ENCODE data around the gene IFIT3. TPM values are rescaled to one million over a fixed set of nuclear protein-coding genes. Genes with fewer than 3 reads are reported as not detected.

IFIT3 gene
- total RNA-seq, 2 donors from 2014 or later = 2.3 to 3.9 TPM

DNA sequence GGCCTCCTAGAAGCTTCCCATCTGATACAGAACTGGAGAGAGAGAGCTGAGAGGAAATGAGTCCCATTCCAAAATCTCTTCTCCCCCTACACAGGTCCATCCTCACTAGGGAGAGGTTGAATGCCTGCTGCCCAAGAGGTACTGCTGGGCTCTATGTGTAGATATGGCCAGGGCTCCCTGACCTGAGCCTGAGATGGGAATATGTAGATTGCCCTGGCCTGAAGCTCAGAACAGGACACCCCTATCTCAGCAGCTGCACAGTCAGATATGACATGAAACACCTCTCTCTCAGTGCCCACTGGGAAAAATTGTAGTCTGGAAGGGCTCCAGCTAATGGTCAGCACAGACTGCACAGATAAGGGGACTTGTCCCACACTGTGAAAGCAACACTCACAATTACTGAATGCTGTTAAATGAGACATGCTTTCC is 46.9 kb downstream of the IFIT3 start:
- ATAC-seq (peak; percentile 3), DNase-seq (peak; percentile 25 to 44 (median 37))
- Histone ChIP-seq H3K4me1 (peaks cover 30% of the 10 kb centered on the region), H3K27me3 (no peaks in the 10 kb centered on the region), H3K9me3 (no peaks in the 10 kb centered on the region), H3K36me3 (replicated peaks in 1 of 2; ENCODE audit: insufficient read depth in 1 of 2, low read depth in 2 of 2) (no peaks in the 10 kb centered on the region), H3K4me3 (no peak overlapping the region), H3K27ac (peak overlapping the region; percentile 84 to 96 (median 89))
- TF ChIP-seq, protein P1, sequence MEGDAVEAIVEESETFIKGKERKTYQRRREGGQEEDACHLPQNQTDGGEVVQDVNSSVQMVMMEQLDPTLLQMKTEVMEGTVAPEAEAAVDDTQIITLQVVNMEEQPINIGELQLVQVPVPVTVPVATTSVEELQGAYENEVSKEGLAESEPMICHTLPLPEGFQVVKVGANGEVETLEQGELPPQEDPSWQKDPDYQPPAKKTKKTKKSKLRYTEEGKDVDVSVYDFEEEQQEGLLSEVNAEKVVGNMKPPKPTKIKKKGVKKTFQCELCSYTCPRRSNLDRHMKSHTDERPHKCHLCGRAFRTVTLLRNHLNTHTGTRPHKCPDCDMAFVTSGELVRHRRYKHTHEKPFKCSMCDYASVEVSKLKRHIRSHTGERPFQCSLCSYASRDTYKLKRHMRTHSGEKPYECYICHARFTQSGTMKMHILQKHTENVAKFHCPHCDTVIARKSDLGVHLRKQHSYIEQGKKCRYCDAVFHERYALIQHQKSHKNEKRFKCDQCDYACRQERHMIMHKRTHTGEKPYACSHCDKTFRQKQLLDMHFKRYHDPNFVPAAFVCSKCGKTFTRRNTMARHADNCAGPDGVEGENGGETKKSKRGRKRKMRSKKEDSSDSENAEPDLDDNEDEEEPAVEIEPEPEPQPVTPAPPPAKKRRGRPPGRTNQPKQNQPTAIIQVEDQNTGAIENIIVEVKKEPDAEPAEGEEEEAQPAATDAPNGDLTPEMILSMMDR (IDR thresholded peaks at IDR 0.05) = no peak
- no peak for TF ChIP-seq POLR2A (IDR thresholded peaks at IDR 0.05)
- intact Hi-C loops (cut with DNase I) = no loop called here

GRCh38 chr10:89377705-89378637 is 50.2 kb downstream of the IFIT3 start, which contains the start of gene IFIT1B:
TSS of gene IFIT1B (plus strand) at chr10:89378056. CDS start at chr10:89378136, 80 bp downstream.
- ATAC-seq = no peak
- DNase-seq = no peak
- WGBS, 2 donors = 86 to 88% methylated on average over 5 of the region's 5 CpGs
- no peak for TF ChIP-seq POLR2A (IDR thresholded peaks at IDR 0.05)
- TF ChIP-seq, protein P1 (IDR thresholded peaks at IDR 0.05) = no peak
- Histone ChIP-seq H3K27me3 (no peaks in the 10 kb centered on the region), H3K9me3 (no peaks in the 10 kb centered on the region), H3K36me3 (replicated peaks in 1 of 2; ENCODE audit: insufficient read depth in 1 of 2, low read depth in 2 of 2) (no peaks in the 10 kb centered on the region), H3K4me3 (no peak within 1 kb of the TSS), H3K27ac (no peak within 1 kb of the TSS), H3K4me1 (peaks cover 27% of the 10 kb centered on the region)
- intact Hi-C loops (cut with DNase I) = no loop called here

DNA sequence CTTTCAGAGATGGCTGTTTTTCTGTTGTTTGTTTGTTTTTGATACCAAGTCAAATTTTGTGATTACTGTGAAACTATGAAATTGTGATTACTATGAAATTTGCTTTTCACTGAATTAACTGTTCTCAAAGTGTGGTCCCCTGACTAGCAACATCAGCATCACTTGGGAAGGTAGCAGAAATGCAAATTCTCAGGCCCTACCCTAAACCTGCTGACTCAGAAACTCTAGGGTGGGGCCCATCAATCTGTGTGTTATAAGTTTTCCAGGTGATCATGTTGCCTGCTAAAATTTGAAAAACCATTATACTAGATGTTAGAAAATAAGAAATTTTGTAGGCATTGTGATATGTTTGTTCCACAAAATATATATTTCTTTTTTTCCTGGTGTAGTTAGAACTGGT is 51.3 kb downstream of the IFIT3 start:
- Histone ChIP-seq H3K27ac (no peak overlapping the region), H3K4me1 (peaks cover 17% of the 10 kb centered on the region)
- TF ChIP-seq, protein P1 (IDR thresholded peaks at IDR 0.05) = no peak
- TF ChIP-seq POLR2A (IDR thresholded peaks at IDR 0.05) = no peak

GRCh38 chr10:89382757-89383156 is 55.0 kb downstream of the IFIT3 start:
- H3K4me1 ChIP-seq = no peaks in the 10 kb centered on the region
- ATAC-seq = no peak
- 83 to 95% methylated on average over 1 of the region's 1 CpG for WGBS, 2 donors
- DNase-seq = no peak
- no peaks in the 10 kb centered on the region for H3K27me3 ChIP-seq
- no peaks in the 10 kb centered on the region for H3K36me3 ChIP-seq (replicated peaks in 1 of 2; ENCODE audit: insufficient read depth in 1 of 2, low read depth in 2 of 2)
- intact Hi-C loops (cut with DNase I) = no loop called here
- no peak overlapping the region for H3K27ac ChIP-seq
- H3K4me3 ChIP-seq = no peak overlapping the region
- TF ChIP-seq POLR2A (IDR thresholded peaks at IDR 0.05) = no peak
- TF ChIP-seq, protein P1 (IDR thresholded peaks at IDR 0.05) = no peak
- H3K9me3 ChIP-seq = no peaks in the 10 kb centered on the region

More for the DNA sequence above, 51.3 kb downstream of the IFIT3 start:
- Histone ChIP-seq H3K36me3 (replicated peaks in 1 of 2; ENCODE audit: insufficient read depth in 1 of 2, low read depth in 2 of 2) (no peaks in the 10 kb centered on the region), H3K4me3 (no peak overlapping the region), H3K27me3 (no peaks in the 10 kb centered on the region), H3K9me3 (no peaks in the 10 kb centered on the region)
- ATAC-seq = no peak
- no peak for DNase-seq
- intact Hi-C loops (cut with DNase I) = no loop called here

Measured in body of pancreas (tissue), 4 donors.